Measurements from ENCODE around the gene ATF4. TPM values are rescaled to one million over a fixed set of nuclear protein-coding genes. Genes with fewer than 3 reads are reported as not detected.
A peak's percentile ranks its signal among the peaks of the same experiment; 100 is the strongest.

ATF4 gene
- total and polyA plus RNA-seq, 2 of the 13 experiments (the other 11 are each of a cell fraction or from before 2014, with no cell fraction given) = 486 to 1,297 TPM

DNA sequence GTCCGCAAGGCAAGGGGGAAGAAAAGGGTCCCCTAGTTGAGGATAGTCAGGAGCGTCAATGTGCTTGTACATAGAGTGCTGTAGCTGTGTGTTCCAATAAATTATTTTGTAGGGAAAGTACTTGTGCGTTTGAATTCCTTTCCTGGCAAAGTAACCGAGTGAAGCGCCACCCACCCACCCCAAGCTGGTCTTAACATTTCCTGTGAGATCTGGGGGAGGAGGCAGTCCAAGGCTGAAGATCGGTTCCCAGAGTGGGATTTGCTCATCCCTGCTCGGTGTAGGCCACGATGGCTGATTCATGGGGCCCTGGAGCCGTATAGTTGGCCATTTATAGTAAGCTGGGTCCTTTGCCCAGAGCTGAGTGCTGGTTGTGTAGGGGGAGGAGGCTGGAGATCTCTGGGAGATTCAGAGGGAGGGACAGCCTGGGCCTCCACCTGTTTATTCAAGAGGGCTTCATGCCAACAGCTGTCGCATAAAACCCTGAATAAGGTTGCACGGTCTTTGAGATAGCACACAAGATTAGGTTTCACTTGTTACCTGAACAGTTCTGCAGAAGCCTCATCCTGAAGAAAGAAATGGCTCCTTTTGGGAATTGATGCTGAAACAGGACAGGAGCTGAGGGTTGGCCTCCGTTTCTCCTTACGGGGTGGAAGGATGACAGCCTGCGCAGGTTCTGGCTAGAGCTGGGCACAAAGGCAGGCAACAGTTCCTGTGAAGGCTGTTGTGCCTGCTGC, 2.4 kb downstream of the ATF4 start (continued):
- TF ChIP-seq, protein P1, sequence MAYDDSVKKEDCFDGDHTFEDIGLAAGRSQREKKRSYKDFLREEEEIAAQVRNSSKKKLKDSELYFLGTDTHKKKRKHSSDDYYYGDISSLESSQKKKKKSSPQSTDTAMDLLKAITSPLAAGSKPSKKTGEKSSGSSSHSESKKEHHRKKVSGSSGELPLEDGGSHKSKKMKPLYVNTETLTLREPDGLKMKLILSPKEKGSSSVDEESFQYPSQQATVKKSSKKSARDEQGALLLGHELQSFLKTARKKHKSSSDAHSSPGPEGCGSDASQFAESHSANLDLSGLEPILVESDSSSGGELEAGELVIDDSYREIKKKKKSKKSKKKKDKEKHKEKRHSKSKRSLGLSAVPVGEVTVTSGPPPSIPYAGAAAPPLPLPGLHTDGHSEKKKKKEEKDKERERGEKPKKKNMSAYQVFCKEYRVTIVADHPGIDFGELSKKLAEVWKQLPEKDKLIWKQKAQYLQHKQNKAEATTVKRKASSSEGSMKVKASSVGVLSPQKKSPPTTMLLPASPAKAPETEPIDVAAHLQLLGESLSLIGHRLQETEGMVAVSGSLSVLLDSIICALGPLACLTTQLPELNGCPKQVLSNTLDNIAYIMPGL (CRISPR knock-in tag; IDR thresholded peaks at IDR 0.05; ENCODE audit: borderline replicate concordance in 1 of 2, low read depth in 1 of 2) = 0 out of 4 replicates have a peak, but pooled peaks of 1 of the 2 experiments have one; percentile 21
- TF ChIP-seq ZNF766 (CRISPR knock-in tag; IDR thresholded peaks at IDR 0.05; ENCODE audit: borderline replicate concordance) = 0 out of 2 replicates have a peak, but pooled peaks have one; percentile 18
- TF ChIP-seq, protein P2, sequence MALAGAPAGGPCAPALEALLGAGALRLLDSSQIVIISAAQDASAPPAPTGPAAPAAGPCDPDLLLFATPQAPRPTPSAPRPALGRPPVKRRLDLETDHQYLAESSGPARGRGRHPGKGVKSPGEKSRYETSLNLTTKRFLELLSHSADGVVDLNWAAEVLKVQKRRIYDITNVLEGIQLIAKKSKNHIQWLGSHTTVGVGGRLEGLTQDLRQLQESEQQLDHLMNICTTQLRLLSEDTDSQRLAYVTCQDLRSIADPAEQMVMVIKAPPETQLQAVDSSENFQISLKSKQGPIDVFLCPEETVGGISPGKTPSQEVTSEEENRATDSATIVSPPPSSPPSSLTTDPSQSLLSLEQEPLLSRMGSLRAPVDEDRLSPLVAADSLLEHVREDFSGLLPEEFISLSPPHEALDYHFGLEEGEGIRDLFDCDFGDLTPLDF (CRISPR knock-in tag; IDR thresholded peaks at IDR 0.05) = no peak
- no peak for TF ChIP-seq FOXA1 (IDR thresholded peaks at IDR 0.05)
- TF ChIP-seq FOXA1 (CRISPR knock-in tag; IDR thresholded peaks at IDR 0.05) = no peak
- 0 out of 2 replicates have a peak, but pooled peaks have one; percentile 40 for TF ChIP-seq ZNF3 (CRISPR knock-in tag; IDR thresholded peaks at IDR 0.05)
- 0 out of 2 replicates have a peak, but pooled peaks have one; percentile 36 for TF ChIP-seq ZNF563 (CRISPR knock-in tag; IDR thresholded peaks at IDR 0.05)
- 0 out of 2 replicates have a peak, but pooled peaks have one; percentile 30 for TF ChIP-seq ERF (CRISPR knock-in tag; IDR thresholded peaks at IDR 0.05)
- TF ChIP-seq RBFOX2 (IDR thresholded peaks at IDR 0.05; ENCODE audit: low read depth, low read length) = peak; percentile 49; the same call in 1 of the 2 replicates
- TF ChIP-seq ZNF572 (CRISPR knock-in tag; IDR thresholded peaks at IDR 0.05) = no peak
- no peak for TF ChIP-seq TBL1XR1 (IDR thresholded peaks at IDR 0.05; ENCODE audit: borderline replicate concordance, low read length, partially characterized antibody)
- 0 out of 2 replicates have a peak, but pooled peaks have one; percentile 9 for TF ChIP-seq ZBTB7B (CRISPR knock-in tag; IDR thresholded peaks at IDR 0.05)
- TF ChIP-seq ZNF530 (CRISPR knock-in tag; IDR thresholded peaks at IDR 0.05; ENCODE audit: low read depth) = no peak
- TF ChIP-seq NR2F1 (CRISPR knock-in tag; IDR thresholded peaks at IDR 0.05) = 0 out of 4 replicates have a peak, but pooled peaks of 1 of the 2 experiments have one; percentile 29
- TF ChIP-seq, protein P3, sequence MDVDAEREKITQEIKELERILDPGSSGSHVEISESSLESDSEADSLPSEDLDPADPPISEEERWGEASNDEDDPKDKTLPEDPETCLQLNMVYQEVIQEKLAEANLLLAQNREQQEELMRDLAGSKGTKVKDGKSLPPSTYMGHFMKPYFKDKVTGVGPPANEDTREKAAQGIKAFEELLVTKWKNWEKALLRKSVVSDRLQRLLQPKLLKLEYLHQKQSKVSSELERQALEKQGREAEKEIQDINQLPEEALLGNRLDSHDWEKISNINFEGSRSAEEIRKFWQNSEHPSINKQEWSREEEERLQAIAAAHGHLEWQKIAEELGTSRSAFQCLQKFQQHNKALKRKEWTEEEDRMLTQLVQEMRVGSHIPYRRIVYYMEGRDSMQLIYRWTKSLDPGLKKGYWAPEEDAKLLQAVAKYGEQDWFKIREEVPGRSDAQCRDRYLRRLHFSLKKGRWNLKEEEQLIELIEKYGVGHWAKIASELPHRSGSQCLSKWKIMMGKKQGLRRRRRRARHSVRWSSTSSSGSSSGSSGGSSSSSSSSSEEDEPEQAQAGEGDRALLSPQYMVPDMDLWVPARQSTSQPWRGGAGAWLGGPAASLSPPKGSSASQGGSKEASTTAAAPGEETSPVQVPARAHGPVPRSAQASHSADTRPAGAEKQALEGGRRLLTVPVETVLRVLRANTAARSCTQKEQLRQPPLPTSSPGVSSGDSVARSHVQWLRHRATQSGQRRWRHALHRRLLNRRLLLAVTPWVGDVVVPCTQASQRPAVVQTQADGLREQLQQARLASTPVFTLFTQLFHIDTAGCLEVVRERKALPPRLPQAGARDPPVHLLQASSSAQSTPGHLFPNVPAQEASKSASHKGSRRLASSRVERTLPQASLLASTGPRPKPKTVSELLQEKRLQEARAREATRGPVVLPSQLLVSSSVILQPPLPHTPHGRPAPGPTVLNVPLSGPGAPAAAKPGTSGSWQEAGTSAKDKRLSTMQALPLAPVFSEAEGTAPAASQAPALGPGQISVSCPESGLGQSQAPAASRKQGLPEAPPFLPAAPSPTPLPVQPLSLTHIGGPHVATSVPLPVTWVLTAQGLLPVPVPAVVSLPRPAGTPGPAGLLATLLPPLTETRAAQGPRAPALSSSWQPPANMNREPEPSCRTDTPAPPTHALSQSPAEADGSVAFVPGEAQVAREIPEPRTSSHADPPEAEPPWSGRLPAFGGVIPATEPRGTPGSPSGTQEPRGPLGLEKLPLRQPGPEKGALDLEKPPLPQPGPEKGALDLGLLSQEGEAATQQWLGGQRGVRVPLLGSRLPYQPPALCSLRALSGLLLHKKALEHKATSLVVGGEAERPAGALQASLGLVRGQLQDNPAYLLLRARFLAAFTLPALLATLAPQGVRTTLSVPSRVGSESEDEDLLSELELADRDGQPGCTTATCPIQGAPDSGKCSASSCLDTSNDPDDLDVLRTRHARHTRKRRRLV (CRISPR knock-in tag; IDR thresholded peaks at IDR 0.05) = 0 out of 2 replicates have a peak, but pooled peaks have one; percentile 34
- TF ChIP-seq, protein P4, sequence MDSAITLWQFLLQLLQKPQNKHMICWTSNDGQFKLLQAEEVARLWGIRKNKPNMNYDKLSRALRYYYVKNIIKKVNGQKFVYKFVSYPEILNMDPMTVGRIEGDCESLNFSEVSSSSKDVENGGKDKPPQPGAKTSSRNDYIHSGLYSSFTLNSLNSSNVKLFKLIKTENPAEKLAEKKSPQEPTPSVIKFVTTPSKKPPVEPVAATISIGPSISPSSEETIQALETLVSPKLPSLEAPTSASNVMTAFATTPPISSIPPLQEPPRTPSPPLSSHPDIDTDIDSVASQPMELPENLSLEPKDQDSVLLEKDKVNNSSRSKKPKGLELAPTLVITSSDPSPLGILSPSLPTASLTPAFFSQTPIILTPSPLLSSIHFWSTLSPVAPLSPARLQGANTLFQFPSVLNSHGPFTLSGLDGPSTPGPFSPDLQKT (CRISPR knock-in tag; IDR thresholded peaks at IDR 0.05; ENCODE audit: borderline replicate concordance) = no peak

Measured in HepG2 (cell line).